HG02943 (cell line): ENCODE results near the gene FXYD3.

Experiments
- ATAC-seq: cut with Tn5 transposase; IDR thresholded peaks from one replicate; pipeline ENCODE4 v1.9.1; 2021; ENCODE audit warnings: mild to moderate bottlenecking, low read depth, moderate library complexity; ENCODE audit not compliant: unreplicated experiment

The FXYD3 gene

DNA sequence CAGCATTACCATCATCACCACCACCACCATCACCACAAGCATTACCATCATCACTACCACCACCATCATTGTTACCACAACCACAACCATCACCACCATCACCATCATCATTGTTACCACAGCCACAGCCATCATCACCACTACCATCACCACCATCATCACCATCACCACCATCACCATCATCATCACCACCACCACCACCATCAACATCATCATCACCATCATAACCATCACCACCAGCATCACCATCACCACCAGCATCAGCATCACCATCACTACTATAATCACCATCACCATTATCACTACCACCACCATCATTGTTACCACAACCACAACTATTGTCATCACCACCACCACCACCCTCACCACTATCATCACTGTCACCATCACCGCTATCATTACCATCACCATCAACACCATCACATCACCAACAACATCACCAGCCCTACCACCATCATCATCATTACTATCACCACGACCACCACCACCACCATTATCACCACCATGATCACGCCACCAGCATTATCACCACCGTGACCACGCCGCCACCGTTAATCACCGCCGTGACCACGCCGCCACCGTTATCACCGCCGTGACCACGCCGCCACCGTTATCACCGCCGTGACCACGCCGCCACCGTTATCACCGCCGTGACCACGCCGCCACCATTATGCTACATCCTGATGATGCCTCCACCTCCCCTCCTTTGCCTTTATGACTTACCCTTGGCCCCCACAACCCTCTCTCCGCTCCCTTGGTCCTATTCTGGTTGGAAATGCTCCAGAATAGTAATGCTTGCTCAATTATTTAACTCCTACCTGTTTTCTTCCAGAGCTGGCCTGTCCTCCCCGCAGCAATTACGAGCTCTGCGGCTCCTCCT lies 10.0 kb upstream of the FXYD3 start:
- no peak for ATAC-seq

DNA sequence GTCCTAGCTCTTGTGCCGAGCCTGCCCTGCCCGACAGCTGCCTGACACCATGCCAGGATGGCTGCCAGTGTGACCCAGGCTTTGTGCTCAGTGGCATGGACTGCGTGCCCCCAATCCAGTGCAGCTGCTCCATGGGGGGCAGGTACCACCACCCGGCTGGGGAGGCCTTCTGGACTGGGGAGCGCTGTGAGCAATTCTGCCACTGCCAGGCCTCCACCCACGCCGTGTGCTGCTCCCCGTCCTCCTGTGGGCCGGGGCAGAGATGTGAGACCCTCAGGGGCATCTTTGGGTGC lies 9.4 kb upstream of the FXYD3 start:
- ATAC-seq, result no peak

DNA sequence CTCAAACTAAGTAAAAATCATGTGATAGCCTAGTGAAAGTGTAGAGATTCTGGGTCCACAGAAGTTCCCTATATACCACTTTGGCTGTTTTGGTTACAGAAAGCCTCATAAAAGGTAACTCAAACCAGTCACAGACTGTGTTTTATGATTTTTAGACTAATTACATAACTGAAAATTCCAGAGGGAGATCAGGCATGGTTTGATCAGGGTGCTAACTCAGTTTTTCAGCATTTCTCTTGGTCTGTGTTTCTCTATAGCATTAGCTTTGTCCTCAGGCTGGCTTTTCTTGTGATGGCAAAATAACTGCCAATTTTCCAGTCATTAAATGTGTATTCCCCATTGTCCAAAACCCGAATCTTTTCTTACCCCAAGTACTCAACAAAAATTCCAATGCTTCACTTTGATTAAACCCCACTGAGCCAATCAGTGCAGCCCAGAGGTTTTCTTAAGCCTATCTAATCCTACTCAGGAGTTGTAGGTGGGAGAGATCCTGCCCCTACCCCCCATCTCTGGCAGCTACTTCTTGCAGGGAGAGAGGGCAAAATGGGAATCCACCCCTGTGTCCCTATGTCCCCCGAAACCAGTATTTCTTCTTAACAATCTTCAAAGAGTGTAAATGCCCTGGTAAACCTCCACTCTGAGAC lies 8.6 kb upstream of the FXYD3 start:
- ATAC-seq, result no peak

DNA sequence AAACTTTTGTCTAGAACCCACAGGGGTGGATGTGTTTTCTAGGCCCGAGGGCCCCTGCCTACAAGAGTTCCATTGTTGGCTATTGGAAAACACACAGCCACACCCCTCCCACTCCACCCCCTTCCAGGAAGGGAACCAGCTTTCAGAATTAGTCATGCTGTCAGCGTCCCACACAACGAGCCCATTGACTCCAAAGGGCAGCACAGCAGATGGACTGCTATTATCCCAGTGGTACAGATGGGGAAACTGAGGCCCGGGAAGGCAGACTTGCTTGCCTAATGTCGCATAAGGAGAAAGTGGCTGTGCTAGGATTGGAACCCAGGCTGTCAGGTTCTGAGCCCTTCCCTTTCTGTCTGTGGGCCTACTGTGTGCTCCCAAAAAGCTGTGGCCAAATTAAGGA lies 8.1 kb upstream of the FXYD3 start:
- no peak for ATAC-seq

DNA sequence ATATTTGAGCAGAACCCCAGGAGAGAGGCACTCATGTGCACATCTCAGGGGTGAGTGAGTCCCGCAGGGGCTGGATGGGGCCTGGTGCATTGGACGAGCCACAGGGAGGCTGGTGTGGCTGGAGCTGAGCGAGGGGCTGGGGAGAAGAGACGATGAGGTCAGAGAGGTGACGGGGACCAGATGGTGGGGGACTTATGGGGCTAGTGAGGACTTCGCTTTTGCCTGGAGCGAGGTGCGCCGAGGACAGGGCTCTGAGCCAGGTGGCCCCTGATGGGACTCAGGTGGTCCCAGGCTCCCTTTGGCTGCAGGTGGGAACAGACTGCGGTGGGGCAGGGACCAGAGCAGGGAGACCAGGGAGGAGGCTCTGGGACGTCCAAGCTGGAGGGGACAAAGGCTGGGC lies 6.9 kb upstream of the FXYD3 start:
- no peak for ATAC-seq

DNA sequence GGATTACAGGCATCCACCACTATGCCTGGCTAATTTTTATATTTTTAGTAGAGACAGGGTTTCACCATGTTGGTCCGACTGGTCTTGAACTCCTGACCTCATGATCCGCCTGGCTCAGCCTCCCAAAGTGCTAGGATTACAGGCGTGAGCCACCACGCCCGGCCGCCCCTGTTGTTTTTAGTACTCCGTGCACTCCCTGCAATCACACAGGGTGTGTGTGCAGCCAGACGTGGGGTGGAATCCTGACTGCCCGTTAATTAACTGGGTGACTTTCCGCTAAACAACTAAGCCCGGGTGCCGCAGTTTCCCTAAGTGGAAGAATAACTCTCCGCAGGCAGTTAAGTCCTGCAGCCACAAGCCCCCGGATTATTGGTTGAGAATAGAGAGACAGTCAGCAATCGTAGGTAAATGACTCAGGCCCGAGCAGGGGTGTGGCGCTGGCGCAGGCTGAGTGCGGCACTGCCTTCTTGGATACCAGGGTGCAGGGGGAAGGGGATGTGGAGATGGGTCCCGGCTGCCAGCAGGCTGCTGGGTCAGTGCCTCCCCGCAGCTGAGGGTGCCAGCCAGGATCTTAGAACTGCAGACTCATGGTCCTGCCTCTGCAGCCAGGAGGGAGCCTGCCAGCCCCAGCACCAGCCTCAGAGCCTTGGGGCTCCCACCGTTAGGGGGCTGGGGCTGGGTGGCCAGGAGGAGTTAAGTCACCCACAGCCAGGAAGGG lies 6.1 kb upstream of the FXYD3 start:
- no peak for ATAC-seq

DNA sequence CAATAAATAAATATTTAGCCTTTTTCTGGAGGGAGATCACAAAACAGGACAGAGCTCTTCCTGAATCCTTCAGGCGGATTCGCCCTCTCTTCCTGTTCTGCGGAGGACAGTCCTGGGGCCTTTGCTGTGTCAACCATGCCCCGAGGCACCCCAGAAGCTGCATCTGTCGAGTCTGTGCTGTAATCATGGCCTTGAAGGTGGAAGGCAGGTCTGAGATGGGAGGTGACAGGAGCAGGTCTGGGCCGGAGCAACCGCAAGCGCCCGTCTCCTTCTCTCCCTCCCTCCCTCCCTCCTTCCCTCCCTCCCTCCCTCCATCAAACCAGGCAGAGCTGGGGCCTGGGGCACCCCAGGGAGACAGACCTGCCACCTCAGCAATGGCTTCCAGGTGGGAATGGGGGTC lies 4.6 kb upstream of the FXYD3 start:
- no peak for ATAC-seq

DNA sequence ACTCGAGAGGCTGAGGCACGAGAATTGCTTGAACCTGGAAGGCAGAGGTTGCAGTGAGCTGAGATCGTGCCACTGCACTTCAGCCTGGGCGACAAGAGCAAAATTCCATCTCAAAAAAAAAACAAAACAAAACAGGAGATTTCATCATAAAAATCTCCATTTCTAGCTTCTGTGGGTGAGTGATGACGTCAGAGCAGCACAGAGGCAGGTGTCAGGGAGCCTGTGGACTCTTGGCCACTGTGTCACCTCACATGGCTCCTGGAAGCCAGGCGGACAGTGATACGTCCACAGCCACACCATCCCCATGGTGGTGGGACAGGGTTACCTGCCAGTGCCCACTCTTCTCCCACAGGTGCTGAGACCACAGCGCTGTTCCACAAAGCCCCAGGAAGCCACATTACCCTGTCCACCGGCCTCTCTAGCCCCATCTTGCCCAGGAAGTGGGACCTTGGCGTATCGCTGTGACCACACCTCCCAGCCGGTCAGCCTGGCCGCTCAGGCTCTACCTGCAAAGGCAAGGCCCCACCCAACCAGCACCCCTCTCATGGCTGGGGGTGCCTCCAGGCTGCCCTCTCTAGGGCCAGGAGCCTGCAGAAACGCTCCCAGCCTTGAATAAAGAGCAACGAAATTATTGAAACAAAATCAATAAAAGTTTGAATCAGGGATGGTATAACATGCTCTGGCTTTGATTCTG lies 2.5 kb upstream of the FXYD3 start:
- ATAC-seq, result no peak

DNA sequence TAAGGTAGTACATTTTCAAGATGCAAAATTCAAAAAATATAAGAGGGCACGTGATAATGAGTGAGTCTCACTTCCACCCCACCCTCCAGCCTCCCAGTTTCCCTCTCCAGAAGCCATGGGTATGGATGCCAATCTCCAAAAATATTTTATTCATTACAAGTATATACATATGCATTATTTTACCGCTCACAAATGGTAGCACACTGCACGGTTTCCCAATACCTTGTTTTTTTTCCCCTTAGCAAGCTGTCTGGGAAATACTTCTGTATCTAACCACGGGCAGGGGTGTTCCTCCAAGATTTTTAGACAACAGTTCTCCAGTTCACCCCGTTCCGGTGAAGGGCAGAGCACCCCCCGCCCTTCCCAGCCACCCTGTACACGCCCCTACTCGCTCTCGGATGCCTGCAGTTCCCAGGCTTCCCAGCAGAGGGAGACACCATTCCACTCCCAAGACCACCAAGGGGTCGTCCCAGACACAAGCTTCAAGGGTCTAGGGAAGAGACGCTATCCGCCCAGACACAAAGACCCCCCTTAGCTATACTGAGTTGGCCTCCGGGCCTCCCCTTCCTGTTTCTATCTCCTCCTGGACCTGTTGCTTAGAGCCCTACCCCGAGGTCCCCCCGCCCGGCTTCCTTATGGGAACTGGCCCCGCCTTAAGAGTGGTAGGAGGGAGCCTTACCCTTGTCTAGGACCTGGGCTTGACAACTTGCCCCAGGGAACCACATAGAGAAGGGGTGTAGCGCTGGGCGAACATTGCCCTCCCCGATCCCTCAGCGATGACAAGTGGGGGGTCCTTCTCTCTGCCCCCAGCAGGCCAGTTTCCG lies 1.1 kb upstream of the FXYD3 start:
- ATAC-seq, result no peak

DNA sequence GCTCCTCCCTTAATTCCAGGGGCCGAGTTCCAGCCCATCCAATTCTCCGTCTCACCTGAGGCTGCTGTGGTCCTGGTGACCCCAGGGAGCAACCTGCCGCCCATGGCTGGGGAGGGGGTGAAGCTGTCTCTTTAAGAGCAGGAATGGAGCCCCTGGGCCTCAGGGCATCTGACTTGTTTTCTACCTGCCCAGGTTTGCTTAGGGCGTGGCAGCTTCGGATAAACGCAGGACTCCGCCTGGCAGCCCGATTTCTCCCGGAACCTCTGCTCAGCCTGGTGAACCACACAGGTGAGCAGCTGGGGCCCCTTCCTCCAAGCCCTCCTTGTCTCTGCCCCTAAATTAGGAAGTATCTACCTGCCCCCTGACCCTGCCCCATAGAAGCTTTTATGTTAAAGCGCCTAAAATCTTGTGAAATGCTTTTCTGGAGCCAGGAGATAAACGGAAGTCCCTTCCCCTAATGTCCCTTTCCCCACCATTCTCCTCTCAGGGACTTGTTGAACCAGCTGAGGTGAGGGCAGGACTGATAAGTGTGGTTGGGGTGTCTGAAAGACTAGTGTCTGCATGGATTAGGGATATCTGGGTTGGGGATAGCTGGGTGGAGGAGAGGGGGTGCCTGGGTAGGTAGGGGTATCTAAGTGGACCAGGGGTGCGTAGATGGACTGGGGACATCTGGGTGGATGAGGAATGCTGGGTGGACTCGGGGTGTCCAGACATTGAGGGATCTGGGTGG lies 614 bp downstream of the FXYD3 start:
- no peak for ATAC-seq

DNA sequence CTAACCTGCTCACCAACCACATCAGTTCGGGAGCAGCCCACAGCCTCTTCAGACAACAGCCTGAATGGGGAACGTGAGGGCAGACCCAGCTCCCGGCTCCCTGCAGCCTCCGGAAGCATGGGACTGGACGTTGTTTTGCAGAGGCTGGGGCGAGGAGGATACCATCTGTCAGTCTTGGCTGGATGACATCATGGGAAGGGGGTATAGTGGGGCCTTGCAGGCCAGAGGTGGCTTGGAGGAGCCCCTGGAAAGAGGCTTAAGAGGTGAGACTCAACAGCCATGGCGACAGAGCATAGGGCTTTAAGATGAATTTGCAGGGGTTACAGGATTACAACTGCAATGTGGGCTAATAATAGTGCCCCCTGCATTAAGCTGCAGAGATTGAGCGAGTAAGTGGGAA lies 1.5 kb downstream of the FXYD3 start:
- ATAC-seq, result no peak

DNA sequence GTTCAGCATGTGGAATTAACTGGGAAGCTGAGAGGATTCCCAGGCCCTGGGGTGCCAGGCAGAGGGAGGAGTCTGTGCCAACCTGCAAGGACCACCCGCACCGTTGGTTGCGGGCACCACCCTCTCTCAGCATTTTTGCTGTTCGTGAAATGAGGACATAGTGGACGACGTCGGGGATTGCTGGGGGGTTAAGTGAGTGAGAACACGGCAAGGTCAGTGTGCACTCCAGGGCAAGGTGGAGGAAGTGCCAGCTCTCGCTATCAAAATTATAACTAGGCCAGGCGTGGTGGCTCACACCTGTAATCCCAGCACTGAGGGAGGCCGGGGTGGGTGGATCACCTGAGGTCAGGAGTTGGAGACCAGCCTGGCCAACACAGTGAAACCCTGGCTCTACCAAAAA lies 2.2 kb downstream of the FXYD3 start:
- no peak for ATAC-seq

DNA sequence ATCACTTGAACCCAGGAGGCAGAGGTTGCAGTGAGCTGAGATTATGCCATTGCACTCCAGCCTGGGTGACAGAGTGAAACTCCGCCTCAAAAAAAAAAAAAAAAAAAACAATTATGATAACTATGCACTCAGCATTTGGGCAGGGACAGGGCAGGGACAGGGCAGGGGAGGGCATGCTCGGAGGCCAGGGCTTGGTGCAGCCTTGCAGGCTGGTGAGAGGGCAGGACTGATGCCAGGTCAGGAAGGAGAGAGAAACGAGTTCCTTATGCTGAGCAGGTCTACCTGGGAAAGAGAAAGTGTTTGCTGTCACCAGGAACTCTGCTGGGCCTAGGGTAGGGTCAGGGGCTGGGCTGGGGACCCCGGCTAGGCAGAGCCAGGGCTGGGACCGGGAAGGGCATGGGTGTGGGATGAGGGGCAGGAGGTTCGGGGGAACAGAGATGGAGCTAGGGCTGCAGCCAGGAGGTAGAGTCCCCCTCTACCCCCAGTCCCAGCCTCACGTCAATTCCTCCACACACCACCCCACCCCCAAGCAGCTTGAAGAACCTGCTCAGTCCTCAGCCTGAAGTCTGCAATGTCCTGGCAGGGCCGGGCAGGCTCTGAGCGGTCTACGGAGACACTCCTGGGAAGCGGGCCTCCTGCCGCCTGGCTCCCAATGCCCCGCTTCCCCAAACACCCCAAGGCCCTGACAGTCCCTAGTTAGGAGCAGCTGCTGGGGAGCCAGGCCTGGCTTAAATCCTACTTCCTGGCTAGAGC lies 2.8 kb downstream of the FXYD3 start:
- ATAC-seq, result no peak

DNA sequence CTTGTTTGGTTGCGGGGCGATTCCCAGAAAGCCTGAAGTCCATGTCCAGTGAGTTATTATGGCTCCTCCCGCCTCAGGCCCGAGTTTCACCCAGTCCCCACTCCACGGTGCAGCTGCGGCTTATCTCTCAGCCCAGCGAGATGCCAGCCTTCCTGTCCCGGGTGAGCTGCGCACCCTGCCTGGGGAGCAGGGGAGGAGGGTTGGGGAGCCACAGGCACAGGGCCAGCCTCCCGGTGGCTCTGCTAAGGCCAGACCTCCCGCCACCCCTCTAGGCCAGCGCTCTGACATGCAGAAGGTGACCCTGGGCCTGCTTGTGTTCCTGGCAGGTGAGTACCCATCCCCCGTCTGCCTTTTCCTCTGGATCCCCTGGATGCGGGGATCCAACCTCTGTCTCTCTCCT lies 3.5 kb downstream of the FXYD3 start:
- no peak for ATAC-seq

DNA sequence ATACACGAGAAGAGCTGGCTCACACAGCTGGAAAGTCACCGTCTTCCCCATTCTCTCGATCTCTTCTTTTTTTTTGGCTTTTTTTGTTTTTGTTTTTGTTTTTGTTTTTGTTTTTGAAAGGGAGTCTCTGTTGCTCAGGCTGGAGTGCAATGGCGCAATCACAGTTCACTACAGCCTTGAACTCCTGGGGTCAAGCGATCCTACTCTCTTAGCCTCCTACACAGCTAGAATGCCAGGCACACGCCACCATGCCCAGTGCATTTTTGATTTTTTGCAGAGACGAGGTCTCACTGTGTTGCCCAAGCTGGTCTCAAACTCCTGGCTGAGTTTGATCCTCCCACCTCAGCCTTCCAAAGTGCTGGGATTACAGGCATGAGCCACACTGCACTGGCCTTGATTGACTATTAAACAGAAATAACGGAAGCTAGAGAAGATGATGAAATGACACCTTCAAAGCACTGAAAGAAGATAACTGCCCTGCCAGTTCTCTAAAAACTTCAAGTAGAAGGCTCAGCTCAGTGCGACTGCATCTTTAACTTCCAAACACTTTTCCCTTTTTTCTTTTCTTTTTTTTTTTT lies 4.0 kb downstream of the FXYD3 start:
- no peak for ATAC-seq

DNA sequence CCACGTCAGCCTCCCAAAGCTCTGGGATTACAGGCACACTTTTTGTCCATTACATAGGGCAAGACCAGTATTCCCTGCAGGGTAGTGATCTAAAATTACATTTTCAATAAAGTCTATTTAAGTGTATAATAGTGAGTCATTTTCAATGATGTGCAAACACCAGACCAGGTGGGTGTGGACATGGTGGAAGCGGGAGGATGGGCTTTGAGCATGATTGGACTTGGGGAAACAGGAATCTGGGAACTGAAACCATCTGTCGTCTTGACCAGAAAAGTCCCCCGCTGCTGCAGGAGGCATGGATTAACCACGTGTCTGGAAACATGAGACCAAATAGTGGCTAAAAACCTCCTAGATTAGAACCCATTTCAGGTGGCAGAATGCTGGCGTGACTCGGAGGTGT lies 4.9 kb downstream of the FXYD3 start:
- no peak for ATAC-seq

DNA sequence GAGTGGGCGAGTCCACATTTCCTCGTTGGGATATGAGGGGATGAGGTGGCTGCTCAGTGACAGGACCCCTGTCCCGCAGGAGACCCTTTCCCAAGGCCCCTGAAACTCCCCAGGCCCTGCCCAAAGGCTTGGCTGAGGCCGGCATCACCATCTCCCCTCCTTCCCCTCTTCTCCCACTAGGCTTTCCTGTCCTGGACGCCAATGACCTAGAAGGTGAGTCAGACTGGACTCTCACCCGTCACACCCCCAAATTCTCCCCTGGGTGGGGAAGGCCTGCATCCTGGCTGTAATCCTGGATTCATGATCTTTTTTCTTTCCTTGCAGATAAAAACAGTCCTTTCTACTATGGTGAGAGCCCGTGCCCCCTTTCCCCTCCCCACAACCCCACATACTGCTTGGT lies 5.3 kb downstream of the FXYD3 start:
- no peak for ATAC-seq

DNA sequence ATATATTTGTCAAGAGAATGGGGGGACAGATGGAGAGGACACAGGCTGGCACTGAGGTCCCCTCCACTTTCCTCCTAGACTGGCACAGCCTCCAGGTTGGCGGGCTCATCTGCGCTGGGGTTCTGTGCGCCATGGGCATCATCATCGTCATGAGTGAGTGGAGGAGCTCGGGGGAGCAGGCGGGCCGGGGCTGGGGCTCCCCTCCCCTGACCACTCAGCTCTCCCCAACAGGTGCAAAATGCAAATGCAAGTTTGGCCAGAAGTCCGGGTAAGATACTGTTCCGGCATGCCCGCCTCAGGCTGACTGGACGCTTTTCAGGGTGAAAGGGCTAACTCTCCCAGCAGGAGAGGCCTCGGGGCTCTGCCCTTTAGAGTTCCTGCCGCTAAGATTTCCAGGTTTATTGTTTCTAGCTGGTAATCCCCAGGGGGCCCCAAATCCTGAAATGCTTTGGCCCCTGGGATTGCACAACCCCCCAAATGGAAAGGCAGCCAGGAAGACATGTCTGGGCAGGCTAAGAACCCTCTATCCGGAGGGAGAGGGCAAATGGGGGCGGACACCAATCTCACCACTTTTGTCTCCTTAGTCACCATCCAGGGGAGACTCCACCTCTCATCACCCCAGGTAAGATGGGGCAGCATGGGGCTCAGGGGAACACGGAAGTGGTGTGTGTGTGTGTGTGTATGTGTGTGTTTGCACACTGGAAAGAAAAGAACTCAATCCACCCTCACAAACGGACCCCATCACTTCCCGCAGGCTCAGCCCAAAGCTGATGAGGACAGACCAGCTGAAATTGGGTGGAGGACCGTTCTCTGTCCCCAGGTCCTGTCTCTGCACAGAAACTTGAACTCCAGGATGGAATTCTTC lies 7.3 kb downstream of the FXYD3 start:
- no peak for ATAC-seq
